Activated CD8-positive, alpha-beta memory T cell treated with anti-CD3 and anti-CD28 coated beads, Interleukin-2, amount 50 U/mL, for 1 hour (primary cell): Measurements from ENCODE around the gene NPBWR2.
"Not testable (repeated sequence)": the region's sequence is repeated elsewhere in the genome, so short reads cannot be mapped to it uniquely, and the experiment has no call there.

ENCODE experiments used
- DNase-seq: peaks from one replicate; pipeline ENCODE4 v3.0.0-alpha.2; 2020; ENCODE audit errors: extremely low read depth

The NPBWR2 gene

DNA sequence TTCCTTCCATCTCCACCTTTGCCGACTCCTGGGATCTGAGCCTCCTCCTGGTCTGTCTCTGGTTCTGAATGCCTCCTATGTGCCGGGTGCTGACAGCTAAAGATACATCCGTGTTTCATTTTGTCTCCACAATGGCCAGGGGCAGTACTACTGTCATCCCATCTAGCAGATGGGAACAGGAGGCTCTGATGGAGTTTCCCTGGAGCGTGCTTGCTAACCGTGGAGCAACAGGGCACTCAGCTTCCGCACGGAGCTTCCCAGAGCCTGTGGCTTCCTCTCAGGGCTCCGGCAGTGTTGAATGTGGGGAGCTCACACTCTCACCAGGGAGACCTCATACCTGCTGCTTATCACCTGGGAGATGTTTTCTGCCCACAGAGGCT is 11.9 kb upstream of the NPBWR2 start:
- DNase-seq, result no peak

DNA sequence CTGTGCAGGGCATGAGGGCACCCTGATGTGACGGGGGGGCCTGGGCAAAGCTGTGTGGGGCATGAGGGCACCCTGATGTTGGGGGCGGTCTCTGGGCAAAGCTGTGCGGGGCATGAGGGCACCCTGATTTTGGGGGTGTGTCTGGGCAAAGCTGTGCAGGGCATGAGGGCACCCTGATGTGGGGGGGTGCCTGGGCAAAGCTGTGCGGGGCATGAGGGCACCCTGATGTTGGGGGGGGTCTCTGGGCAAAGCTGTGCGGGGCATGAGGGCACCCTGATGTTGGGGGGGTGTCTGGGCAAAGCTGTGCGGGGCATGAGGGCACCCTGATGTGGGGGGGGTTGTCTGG is 10.0 kb upstream of the NPBWR2 start:
- not testable (repeated sequence) for DNase-seq

DNA sequence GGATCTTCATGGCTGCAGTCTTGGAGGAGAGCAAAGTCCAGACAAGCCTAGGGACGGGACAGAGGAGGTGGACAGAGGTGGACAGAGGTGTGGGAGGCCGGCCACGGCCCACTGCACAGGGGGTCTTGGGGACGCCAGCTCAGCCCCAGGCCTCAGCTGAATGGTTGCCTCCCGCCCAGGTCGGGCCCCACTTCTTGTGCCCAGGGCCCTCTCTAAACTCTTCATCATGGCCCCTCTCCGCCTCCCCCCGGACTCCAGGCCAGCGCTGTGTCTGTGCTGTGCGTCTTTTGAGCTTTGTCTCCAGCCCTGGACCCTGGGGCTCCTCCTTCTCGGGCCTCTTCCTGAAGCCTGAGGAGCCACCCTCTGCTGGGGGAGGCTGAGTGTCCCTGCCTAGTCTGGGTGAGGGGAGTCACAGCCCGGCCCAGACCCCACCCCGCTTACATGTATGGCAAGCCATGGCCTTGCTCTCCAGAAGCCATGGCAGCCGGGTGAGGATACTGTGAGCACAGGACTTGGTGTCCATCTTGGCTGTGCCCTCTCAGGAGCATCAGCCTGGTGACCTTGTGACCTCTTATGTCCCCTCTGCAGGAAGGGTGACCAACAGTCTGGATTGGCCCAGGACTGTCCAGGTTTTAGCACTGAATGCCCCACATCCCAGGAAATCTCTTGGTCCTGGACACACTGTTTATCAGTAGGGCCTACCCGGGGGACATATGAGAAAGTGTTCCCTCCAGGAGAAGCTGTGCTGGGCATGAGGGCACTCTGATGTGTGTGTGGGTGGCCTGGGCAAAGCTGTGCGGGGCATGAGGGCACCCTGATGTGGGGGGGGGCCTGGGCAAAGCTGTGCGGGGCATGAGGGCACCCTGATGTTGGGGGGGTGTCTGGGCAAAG is 9.4 kb upstream of the NPBWR2 start:
- DNase-seq, result no peak

DNA sequence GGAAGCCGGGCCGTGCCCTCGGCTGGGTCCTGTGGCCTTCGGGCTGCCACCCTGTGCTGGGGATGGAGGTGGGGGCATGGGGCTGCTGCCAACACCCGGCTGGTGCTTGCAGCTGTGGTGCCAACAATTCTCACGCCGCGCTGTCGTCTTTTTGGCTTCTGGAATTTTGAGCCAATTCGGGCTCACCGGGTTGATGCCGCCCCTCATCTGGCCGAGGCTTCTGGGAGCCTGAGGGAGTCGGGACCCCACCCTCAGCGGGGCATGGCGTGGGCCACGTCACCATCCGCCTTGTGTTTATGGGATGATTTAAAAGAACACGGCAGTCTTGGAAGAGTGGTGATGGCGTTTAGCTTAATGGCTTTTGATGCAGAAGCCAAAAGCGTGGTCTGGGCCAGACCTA is 8.7 kb upstream of the NPBWR2 start:
- DNase-seq, result no peak

DNA sequence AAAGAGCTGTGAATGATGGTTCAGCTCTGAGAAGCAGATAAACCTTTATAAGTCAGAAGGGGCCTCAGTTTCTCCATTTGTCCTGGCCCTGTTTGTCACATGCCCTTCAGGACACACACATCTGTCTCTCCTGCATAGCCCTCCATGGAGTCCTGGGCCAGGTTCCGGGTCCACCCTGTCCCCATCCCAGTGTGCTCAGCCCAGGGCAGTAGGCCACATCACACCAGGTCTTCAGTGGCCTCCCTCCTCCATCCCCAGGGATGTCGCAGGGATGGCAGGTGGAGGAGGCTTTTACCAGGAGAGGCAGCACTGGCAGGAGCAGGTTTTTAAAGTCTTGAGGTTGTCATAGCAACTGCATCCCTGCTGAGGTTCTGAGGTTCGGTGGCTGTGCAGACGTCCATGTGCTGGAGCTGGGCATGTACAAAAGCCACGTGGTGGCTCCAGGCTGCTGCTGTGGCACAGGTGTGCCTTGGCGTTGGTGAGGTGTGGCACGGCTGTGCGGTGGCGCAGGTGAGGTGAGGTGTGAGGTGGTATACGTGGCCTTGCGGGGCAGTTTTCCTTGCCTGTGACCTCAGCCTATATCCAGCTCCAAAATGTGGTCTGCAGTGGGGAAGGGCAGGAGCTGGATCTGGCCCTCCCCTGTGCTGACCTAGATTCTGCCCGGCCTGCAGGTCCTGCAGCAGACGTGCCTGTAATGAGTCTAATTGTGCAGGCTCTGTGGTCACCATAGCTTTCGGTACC is 8.0 kb upstream of the NPBWR2 start:
- DNase-seq, result no peak

DNA sequence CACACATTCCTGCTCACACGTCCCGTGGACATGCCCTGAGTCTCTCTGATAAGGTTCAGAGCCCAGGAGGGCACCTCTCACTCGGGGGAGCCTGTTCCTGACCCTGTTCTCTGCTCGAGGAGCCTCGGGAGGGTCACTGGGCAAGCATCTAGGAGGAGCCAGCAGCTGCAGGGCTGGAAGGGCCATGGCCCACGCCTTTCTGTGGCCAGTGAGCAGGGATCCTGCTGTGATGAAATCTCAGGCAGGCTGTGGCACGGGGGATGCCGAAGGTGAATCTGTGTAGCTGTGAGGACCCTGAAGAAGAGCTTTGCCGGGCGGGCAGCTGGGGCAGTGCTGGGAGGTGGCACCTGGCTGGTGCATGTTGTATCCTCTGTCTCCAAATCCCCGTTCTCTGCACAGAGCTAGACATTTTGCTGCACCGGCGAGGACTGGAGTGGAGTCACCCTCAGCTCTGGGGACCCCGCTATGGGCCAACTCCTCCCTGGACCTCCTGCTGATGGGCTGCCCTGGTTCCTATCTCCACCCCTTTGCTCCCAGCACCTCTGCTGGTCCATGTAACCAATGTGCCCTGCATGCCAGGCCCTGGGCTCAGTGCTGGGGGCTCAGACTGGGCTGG is 7.1 kb upstream of the NPBWR2 start:
- DNase-seq, result no peak

DNA sequence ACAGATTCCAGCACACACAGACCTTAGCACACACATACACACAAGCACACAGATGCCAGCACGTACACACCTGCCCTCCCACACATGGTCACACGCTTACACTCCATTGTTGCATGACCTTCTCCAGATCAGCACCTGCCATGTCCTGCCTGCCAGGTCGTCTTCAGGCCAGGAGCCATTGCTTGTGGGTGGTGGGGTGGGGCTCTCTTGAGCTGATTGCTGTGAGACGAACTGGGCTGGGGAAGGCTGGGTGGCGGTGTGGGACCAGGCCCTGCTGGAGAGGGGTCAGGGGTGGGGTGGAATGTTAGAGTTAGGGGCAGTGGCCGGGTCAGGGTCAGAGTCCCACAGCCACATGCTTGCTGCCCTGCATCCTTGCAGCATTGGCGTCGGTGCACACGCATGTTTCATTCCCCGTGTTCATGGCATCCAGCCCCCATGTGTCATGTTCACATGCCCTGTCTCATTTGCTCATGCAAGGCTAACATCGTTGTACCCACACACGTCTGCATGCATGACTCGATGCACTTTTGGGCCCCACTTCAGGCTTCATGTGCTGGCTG is 6.5 kb upstream of the NPBWR2 start:
- no peak for DNase-seq

DNA sequence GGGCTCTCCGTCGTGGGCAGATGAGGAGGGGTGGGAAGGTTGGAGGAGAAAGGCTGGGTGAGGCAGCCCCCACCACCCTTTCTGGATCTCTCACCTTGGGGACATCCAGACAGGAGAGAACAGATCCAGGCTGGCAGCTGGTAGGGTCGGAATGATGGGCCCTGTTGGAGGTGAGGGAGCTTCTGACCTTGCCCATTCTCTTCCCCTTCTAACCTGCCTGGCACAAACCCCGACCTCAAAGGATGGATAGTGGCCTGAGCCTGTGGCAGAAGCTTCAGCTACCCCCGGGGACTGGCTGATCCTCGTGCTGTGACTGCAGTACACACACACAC is 6.0 kb upstream of the NPBWR2 start:
- DNase-seq, result no peak

DNA sequence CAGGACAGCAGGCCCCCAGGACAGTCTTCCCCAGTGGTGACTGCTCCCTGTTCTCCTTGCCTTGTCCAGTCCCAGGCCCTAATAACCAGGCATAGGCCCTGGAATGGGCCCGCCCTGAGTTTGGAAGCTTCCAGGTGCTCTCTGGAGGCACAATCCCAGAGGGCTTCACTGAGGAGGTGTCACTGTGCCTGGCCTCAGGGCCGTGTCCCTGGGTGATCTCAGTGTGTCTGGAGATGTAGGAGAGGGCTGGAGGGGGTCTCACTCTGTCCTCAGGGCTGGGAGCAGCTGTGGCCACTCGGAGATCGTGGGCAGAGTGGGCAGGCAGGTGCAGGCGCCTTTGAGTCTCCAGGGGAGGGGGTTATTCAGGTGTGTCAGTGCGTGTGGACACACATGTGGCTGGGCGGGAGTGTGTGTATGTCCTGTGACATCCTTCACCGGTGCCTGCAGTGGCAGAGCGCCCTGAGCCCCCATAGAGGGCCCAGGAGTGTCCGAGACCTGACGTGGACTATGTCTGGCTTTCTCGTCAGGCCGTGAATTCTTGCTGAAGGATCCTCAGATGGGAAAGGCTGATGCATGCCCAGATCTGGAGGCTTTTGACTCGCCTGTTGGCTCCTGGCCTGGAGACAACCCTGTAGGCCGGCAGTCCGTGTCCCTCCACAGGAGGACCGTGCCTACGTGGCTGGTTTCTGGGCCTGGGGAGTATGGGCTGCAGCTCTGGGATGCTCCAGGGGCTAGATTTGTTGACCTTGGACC is 5.5 kb upstream of the NPBWR2 start:
- DNase-seq, result no peak

DNA sequence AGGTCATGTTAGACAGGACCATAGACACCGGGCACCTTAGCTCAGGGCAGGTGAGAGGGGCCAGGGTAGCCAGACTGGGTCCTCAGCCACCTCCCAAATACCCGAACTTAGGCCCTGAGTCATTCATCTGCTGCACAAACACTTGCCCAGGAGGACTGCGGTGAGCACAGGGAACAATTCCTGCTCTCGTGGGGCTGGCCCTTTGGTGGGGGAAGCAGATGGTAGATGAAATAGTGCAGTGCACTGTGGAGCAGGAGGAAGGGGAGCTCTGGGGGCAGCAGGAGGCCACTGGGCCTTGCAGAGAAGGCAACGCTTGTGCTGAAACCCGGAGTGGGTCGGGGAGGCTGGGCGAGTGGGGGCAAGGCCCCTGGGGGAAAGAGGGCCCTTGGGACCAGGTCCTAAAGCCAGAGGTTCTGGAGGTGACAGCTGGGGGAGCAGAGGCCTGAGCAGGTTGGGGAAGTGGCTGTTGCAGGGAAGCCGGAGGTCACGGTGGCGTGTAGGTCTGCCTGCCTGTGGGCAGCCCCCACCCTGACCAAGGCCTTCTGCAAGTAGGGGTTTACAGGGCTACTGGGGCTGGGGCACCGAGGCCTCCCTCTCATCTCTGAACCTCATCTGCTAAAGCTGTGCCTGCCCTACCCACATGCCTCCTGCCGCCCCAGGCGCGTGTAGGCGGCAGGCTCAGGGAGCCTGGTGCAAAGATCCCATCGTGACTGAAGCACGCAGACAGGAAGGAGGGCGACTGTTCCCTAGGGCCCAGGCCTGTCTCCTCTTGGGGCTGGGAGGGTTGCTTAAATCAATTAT is 4.7 kb upstream of the NPBWR2 start:
- no peak for DNase-seq

DNA sequence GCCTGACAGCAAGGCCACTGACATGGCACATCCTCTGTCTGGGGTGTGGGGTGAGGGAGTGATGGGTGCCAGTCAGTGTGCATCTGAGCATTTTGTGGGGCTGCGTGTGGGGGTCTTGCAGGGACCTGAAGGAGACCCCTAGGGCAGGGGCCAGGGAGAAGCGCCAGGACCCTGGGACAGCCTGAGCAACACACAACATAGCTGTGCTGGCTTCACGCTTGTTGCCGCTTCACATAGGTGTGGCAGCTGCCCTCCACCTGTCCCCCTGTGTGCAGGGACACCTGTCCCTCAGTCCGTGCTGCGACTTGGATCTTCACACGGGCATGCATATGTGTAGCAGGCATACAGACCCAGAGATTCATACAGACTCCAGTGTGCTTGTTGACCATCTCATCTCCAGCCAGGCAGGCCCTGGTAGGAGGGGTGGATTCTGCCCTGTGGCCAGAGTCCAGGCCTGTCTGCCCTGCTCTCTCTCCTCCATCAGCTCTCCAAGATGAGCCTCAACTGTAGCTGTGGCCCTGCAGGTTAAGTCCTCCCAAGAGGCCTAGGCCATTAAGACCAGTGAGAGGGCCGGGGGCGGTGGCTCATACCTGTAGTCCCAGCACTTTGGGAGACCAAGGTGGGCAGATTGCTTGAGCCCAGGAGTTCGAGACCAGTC is 3.2 kb upstream of the NPBWR2 start:
- DNase-seq, result no peak

DNA sequence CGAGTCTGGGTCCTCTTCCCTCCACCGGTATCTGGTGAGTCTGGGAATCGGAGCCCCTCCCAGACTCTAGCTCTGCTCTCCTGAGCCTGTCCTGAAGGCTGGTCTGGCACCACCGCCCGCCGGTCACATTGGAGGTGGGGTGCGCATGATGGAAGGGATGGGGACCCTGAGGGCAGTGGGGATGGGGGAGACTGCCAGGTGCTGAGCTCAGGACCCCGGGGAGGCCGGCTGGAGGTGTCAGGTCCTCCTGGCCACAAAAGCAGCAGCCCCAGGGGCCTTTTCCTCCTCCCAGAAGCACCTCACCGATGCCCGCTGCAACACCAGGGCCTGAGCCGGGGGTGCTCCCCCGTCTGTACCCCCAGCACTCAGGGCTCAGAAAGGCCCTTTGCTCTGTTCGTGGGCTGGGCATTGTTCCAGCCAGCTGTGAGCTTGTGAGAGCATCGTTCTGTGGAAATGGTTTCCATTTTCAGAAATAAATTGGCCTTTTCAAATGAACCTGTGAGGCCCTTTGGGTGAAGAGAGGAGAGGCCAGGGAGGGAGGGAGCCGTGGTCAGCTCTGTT is 2.5 kb upstream of the NPBWR2 start:
- DNase-seq, result no peak

DNA sequence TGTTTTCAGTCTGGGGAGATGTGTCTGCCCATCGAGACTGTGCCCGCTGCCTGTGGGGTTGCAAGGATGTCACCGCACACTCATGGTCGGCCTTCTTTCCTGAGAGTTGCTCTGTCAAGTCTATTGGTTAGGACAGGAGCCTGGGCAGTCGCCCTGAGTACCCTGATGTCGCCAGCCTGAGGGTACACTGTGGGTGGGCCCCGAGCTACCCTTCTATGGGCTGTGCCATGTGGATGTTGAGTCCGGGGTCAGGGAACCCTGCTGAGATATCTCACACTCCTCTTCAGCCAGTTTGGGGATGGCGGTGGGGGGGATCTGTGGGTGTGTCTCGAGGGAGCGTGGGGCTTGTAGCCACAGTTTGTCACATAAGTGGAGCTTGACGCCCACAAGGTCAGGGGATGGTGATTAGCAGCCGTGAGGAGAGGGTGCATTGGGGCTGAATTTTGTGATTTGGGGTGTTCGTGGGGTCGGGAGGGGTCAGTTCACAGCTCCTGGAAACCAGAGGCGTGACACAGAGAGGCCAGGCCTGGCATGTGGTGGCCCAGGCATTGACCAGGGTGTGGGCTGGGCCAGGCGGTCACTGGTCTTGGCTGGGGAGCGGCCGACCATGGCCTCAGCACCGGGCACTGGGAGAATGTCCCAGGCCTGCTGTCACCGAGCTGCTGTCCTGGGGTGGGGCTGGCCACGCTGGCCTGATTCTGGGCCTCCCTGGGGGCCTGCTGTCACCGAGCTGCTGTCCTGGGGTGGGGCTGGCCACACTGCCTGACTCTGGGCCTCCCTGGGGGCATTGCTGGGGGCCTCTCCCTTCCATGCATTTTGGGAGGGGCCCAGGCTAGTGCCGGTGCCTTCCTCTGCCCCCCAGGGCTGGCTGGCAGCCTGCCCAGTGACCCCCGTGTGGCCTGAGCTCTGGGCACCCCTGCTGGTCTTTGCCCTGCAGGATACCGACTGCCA is 1.6 kb upstream of the NPBWR2 start:
- DNase-seq, result no peak

DNA sequence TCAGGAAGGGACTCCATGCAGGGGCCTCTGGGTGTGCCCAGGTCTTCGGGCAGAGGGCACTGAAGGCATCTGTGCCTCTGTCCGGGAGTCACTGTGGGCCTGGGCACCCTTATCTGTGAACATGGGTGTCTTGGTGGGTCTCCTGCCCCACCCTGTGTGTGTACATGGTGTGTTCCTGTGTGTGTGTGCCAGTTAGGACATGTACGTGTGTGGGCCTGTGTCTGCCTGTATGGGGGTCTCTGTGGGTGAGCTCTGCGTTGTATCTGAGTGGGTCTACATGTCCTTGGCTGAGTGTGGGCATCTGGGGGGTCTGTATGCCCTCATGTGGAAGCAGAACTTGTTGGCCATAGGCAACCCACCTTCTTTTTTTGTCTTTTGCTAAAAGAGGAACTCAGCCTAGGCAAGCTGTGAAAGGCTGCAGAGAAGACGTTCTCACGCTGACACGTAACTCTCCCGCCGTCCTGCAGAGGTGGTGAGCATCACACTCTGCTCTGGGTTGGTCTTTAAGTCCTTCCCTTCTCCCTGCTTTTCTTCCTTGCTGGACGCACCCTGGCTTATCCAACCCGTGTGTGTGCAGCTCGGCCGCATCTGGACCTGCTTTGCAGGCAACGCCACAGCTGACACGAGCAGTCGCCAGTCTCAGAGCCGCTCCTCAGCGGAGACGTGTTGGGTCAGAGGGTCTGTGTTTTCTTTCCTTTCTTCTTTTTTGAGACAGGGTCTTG is 532 bp upstream of the NPBWR2 start:
- no peak for DNase-seq

DNA sequence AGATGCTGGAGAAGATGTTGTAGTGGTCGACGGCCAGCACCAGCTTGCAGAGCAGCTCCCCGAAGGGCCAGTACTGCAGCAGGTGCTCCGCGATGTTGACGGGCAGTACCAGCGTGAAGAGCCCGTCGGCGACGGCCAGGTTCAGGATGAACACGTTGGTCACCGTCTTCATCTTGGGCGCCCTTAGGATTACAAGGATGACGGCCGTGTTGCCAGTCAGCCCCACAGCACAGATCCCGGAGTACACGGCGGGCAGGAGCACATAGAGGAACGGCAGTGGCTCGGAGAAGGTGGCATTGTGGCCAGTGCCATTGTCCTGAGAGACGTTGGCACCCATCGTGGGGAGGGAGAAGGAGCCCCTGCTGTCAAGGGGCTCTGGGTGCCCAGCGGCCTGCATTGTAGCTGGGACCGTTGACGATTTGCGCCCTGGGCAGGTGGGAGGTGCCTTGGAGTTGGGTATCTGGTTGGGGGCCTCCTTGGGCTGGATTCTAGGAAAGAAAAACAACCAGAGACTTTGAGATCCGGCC is 867 bp downstream of the NPBWR2 start:
- no peak for DNase-seq

DNA sequence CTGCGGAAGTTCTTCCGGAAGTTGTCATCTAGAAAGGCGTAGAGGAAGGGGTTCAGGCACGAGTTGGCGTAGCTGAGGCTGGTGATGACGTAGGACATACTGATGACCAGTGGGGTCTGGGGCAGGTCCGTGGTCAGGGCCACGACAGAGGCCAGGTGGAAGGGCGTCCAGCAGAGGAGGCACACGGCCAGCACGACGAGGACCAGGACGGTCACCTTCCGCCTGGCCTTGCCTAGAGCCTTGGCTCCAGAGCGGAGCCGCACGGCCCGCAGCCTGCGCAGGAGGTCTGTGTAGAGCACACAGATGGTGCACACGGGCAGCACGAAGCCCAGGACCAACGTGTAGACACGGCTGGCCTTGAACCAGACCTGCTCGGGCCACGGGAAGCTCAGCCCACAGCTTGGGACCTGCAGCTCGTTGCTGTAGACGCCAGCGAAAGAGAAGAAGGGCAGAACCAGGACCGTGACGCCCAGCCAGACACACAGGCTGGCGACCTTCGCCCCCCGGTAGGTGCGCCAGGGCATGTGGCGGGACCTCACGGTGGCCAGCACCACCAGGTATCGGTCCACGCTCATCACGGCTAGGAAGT is 1.4 kb downstream of the NPBWR2 start:
- no peak for DNase-seq

DNA sequence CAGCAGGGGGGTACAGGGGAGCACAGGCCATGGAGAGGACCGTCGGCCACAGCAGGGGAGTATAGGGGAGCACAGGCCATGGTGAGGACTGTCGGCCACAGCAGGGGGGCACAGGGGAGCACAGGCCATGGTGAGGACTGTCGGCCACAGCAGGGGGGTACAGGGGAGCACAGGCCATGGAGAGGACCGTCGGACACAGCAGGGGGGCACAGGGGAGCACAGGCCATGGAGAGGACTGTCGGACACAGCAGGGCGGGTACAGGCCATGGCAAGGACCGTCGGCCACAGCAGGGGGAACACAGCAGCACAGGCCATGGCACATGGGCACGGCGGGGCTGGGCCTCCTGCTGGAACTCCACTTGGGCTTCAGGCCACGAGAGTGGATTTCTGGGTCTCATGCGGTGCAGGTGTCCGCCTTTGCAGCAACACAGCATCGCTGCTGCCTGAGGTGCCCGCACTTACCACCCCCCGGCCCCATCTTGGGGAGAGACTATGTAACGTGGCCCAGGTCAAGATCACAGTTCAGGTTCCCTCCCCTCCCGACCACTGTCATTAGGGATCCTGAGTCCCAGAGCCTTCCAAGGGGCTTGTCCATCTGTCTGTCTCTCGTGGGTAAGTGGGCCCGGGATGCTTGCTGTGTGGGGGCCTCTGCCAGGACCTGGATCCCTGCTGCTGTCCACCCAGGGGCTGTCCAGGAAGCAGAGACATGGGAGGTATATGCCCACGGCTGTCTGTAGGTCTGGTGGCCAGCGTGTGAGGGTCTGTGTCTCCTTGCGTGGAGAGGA is 2.5 kb downstream of the NPBWR2 start:
- DNase-seq, result no peak
